ENCODE measurements around the gene FTH1. TPM values are rescaled to one million over a fixed set of nuclear protein-coding genes. Genes with fewer than 3 reads are reported as not detected.

The FTH1 gene
- total RNA-seq, 4 donors from 2014 or later = 2,288 to 6,007 (median 4,694) TPM

- peaks cover 0 to 37% (median 12%) of the 10 kb centered on the region in 4 donors for H3K4me1 ChIP-seq
- peak overlapping the region; percentile 11 to 72 (median 65) for H3K27ac ChIP-seq
- intact Hi-C loops (cut with DNase I; ENCODE audit: low total_unique reads) (no loop called here), in situ Hi-C loops (cut with MboI; ENCODE audit: low pct_ligation_motif_present in 1 of 4, low pct_unique_long_range_greater_than_20kb in 1 of 4, low sequenced_read_pairs in 3 of 4) (no loop called here)
- no peak overlapping the region for H3K4me3 ChIP-seq
- DNase-seq = no peak
- no peak for TF ChIP-seq CTCF (IDR thresholded peaks at IDR 0.05)
- no peak for TF ChIP-seq EP300 (IDR thresholded peaks at IDR 0.05; ENCODE audit: low read depth)
- no peak for TF ChIP-seq POLR2A (IDR thresholded peaks at IDR 0.05)
- no peak for TF ChIP-seq POLR2AphosphoS5 (IDR thresholded peaks at IDR 0.05)
- H3K27me3 ChIP-seq = peaks cover 55% of the 10 kb centered on the region
- no peaks in the 10 kb centered on the region for H3K36me3 ChIP-seq
- no peaks in the 10 kb centered on the region for H3K9me3 ChIP-seq
- 45% methylated on average over 10 of the region's 13 CpGs; no CpG with 5 or more reads in 1 of the 2 donors for WGBS, 2 donors (ENCODE audit: low coverage in 1 of 2)
Measured at GRCh38 chr11:61919705-61920631, 47.5 kb downstream of the FTH1 start.

GRCh38 chr11:61918938-61919704, 48.3 kb downstream of the FTH1 start:
- intact Hi-C loops (cut with DNase I; ENCODE audit: low total_unique reads) = no loop called here
- 66 to 75% methylated on average over 2 to 6 of the region's 6 CpGs for WGBS, 2 donors (ENCODE audit: low coverage in 1 of 2)
- no peak for DNase-seq
- no peaks in the 10 kb centered on the region for H3K9me3 ChIP-seq
- TF ChIP-seq EP300 (IDR thresholded peaks at IDR 0.05; ENCODE audit: low read depth) (no peak), POLR2AphosphoS5 (IDR thresholded peaks at IDR 0.05) (no peak)
- peak overlapping the region; percentile 11 to 72 (median 65) for H3K27ac ChIP-seq
- peaks cover 0 to 37% (median 12%) of the 10 kb centered on the region in 4 donors for H3K4me1 ChIP-seq
- no peaks in the 10 kb centered on the region for H3K36me3 ChIP-seq
- H3K27me3 ChIP-seq = peaks cover 55% of the 10 kb centered on the region
- H3K4me3 ChIP-seq = no peak overlapping the region
- in situ Hi-C loops (cut with MboI; ENCODE audit: low pct_ligation_motif_present in 1 of 4, low pct_unique_long_range_greater_than_20kb in 1 of 4, low sequenced_read_pairs in 3 of 4) = no loop called here

GRCh38 chr11:61918251-61918937, 49.0 kb downstream of the FTH1 start:
- Histone ChIP-seq H3K9me3 (no peaks in the 10 kb centered on the region), H3K36me3 (no peaks in the 10 kb centered on the region), H3K27ac (peak overlapping the region; percentile 55 to 72 (median 65)), H3K4me3 (no peak overlapping the region), H3K4me1 (peaks cover 0 to 31% (median 11%) of the 10 kb centered on the region in 4 donors), H3K27me3 (peaks cover 55% of the 10 kb centered on the region)
- DNase-seq = no peak
- WGBS, 2 donors (ENCODE audit: low coverage in 1 of 2) = 57 to 72% methylated on average over 1 to 14 of the region's 14 CpGs
- TF ChIP-seq POLR2A (IDR thresholded peaks at IDR 0.05) (no peak), POLR2AphosphoS5 (IDR thresholded peaks at IDR 0.05) (no peak), CTCF (IDR thresholded peaks at IDR 0.05) (no peak), EP300 (IDR thresholded peaks at IDR 0.05; ENCODE audit: low read depth) (no peak)
- in situ Hi-C loops (cut with MboI; ENCODE audit: low pct_ligation_motif_present in 1 of 4, low pct_unique_long_range_greater_than_20kb in 1 of 4, low sequenced_read_pairs in 3 of 4) (no loop called here), intact Hi-C loops (cut with DNase I; ENCODE audit: low total_unique reads) (no loop called here)

GRCh38 chr11:61917334-61918109, 49.9 kb downstream of the FTH1 start, which contains the start of gene RAB3IL1:
Gene RAB3IL1, minus strand, starts transcription at chr11:61917566. Its CDS starts 199 bp downstream, at chr11:61917367.
- in situ Hi-C loops (cut with MboI; ENCODE audit: low pct_ligation_motif_present in 1 of 4, low pct_unique_long_range_greater_than_20kb in 1 of 4, low sequenced_read_pairs in 3 of 4) (no loop called here), intact Hi-C loops (cut with DNase I; ENCODE audit: low total_unique reads) (no loop called here)
- Histone ChIP-seq H3K27me3 (peaks cover 55% of the 10 kb centered on the region), H3K4me3 (peak within 1 kb of the TSS; percentile 43 to 63 (median 56)), H3K36me3 (no peaks in the 10 kb centered on the region), H3K4me1 (peaks cover 0 to 22% (median 10%) of the 10 kb centered on the region in 4 donors), H3K27ac (peak within 1 kb of the TSS; percentile 55 to 72 (median 65)), H3K9me3 (no peaks in the 10 kb centered on the region)
- TF ChIP-seq POLR2A (IDR thresholded peaks at IDR 0.05) (no peak), POLR2AphosphoS5 (IDR thresholded peaks at IDR 0.05) (no peak), EP300 (IDR thresholded peaks at IDR 0.05; ENCODE audit: low read depth) (no peak), CTCF (IDR thresholded peaks at IDR 0.05) (no peak)
- peak; percentile 55 for DNase-seq
- WGBS, 2 donors (ENCODE audit: low coverage in 1 of 2) = 7% methylated on average over 12 of the region's 74 CpGs; no CpG with 5 or more reads in 1 of the 2 donors

Measured in transverse colon (tissue), 4 donors.